GM18507 (cell line): Measurements from ENCODE around the gene RIN2.
"Not testable (repeated sequence)": the region's sequence is repeated elsewhere in the genome, so short reads cannot be mapped to it uniquely, and the experiment has no call there.

Experiments used
- DNase-seq: peaks from one replicate; pipeline ENCODE4 v3.0.0; 2011; ENCODE audit warnings: low read depth; ENCODE audit not compliant: insufficient read length; ENCODE audit errors: extremely low spot score
- FAIRE-seq: peaks from 2 replicates; lab custom pipeline; 2011; peaks lifted over from hg19 to GRCh38; lab: Jason Lieb, UNC

RIN2 gene

GRCh38 chr20:19734811-19735210 is 23.2 kb upstream of the RIN2 start:
- FAIRE-seq: no peak
- DNase-seq: no peak

GRCh38 chr20:19735446-19735845 is 22.6 kb upstream of the RIN2 start:
- DNase-seq (no peak), FAIRE-seq (no peak)

- DNase-seq: no peak
- no peak for FAIRE-seq
Measured at GRCh38 chr20:19737025-19737424, 21.0 kb upstream of the RIN2 start.

GRCh38 chr20:19738951-19739350 is 19.1 kb upstream of the RIN2 start:
- DNase-seq (no peak), FAIRE-seq (no peak)

- no peak for DNase-seq
- no peak for FAIRE-seq
Measured at GRCh38 chr20:19739351-19739750, 18.7 kb upstream of the RIN2 start.

- DNase-seq: no peak
Measured at GRCh38 chr20:19740512-19740911, 17.5 kb upstream of the RIN2 start.

GRCh38 chr20:19741924-19742323 is 16.1 kb upstream of the RIN2 start:
- DNase-seq: no peak
- no peak for FAIRE-seq

More at GRCh38 chr20:19740512-19740911, 17.5 kb upstream of the RIN2 start:
- FAIRE-seq: no peak

- FAIRE-seq: no peak
- no peak for DNase-seq
Measured at GRCh38 chr20:19742974-19743639, 15.0 kb upstream of the RIN2 start.

- FAIRE-seq (no peak), DNase-seq (no peak)
Measured at GRCh38 chr20:19743640-19743995, 14.4 kb upstream of the RIN2 start.

GRCh38 chr20:19745106-19745505 is 13.0 kb upstream of the RIN2 start:
- DNase-seq: no peak

GRCh38 chr20:19745584-19745983 is 12.5 kb upstream of the RIN2 start:
- FAIRE-seq (no peak), DNase-seq (no peak)

More at GRCh38 chr20:19745106-19745505, 13.0 kb upstream of the RIN2 start:
- FAIRE-seq: no peak

GRCh38 chr20:19746396-19746795 is 11.7 kb upstream of the RIN2 start:
- FAIRE-seq: no peak
- DNase-seq: no peak

GRCh38 chr20:19747903-19748302 is 10.2 kb upstream of the RIN2 start:
- no peak for FAIRE-seq

GRCh38 chr20:19748681-19749080 is 9.4 kb upstream of the RIN2 start:
- DNase-seq: no peak
- no peak for FAIRE-seq

More at GRCh38 chr20:19747903-19748302, 10.2 kb upstream of the RIN2 start:
- DNase-seq: no peak

- FAIRE-seq: no peak
- no peak for DNase-seq
Measured at GRCh38 chr20:19749618-19750071, 8.4 kb upstream of the RIN2 start.

- DNase-seq (no peak), FAIRE-seq (no peak)
Measured at GRCh38 chr20:19750101-19750606, 7.9 kb upstream of the RIN2 start.

- DNase-seq (no peak), FAIRE-seq (no peak)
Measured at GRCh38 chr20:19750907-19751636, 7.0 kb upstream of the RIN2 start.

GRCh38 chr20:19754201-19754600 is 3.9 kb upstream of the RIN2 start:
- DNase-seq, FAIRE-seq: not testable (repeated sequence)

- no peak for FAIRE-seq
- no peak for DNase-seq
Measured at GRCh38 chr20:19756761-19757486, 1.1 kb upstream of the RIN2 start.

GRCh38 chr20:19757487-19758132 is 448 bp upstream of the RIN2 start:
- DNase-seq (no peak), FAIRE-seq (no peak)
